ENCODE data around the gene CADM1.

The CADM1 gene

GRCh38 chr11:115194802-115195110, 309.5 kb downstream of the CADM1 start:
- H3K4me1 ChIP-seq (ENCODE audit: control insufficient read depth in 1 of 2, insufficient read depth in 2 of 2, low read length in 2 of 2): no peaks in the 10 kb centered on the region
- H3K4me3 ChIP-seq (ENCODE audit: low read depth in 1 of 2, low read length in 2 of 2): no peak overlapping the region
- H3K9me3 ChIP-seq (ENCODE audit: control insufficient read depth in 1 of 2, low read length in 2 of 2): no peaks in the 10 kb centered on the region
- H3K27me3 ChIP-seq (ENCODE audit: low read depth, low read length): no peaks in the 10 kb centered on the region
- H3K27ac ChIP-seq (ENCODE audit: low read length): no peak overlapping the region
- H3K36me3 ChIP-seq (ENCODE audit: control insufficient read depth in 1 of 2, insufficient read depth in 2 of 2, low read length in 2 of 2): no peaks in the 10 kb centered on the region

GRCh38 chr11:115193914-115194801, 310.1 kb downstream of the CADM1 start:
- H3K27me3 ChIP-seq (ENCODE audit: low read depth, low read length): no peaks in the 10 kb centered on the region
- H3K4me1 ChIP-seq (ENCODE audit: control insufficient read depth in 1 of 2, insufficient read depth in 2 of 2, low read length in 2 of 2): no peaks in the 10 kb centered on the region
- H3K4me3 ChIP-seq (ENCODE audit: low read depth in 1 of 2, low read length in 2 of 2): no peak overlapping the region
- no peak overlapping the region for H3K27ac ChIP-seq (ENCODE audit: low read length)
- H3K36me3 ChIP-seq (ENCODE audit: control insufficient read depth in 1 of 2, insufficient read depth in 2 of 2, low read length in 2 of 2): no peaks in the 10 kb centered on the region
- no peaks in the 10 kb centered on the region for H3K9me3 ChIP-seq (ENCODE audit: control insufficient read depth in 1 of 2, low read length in 2 of 2)

GRCh38 chr11:115191761-115192160, 312.5 kb downstream of the CADM1 start:
- Histone ChIP-seq H3K27me3 (ENCODE audit: low read depth, low read length) (no peaks in the 10 kb centered on the region), H3K4me1 (ENCODE audit: control insufficient read depth in 1 of 2, insufficient read depth in 2 of 2, low read length in 2 of 2) (no peaks in the 10 kb centered on the region), H3K9me3 (ENCODE audit: control insufficient read depth in 1 of 2, low read length in 2 of 2) (no peaks in the 10 kb centered on the region), H3K4me3 (ENCODE audit: low read depth in 1 of 2, low read length in 2 of 2) (no peak overlapping the region), H3K36me3 (ENCODE audit: control insufficient read depth in 1 of 2, insufficient read depth in 2 of 2, low read length in 2 of 2) (no peaks in the 10 kb centered on the region), H3K27ac (ENCODE audit: low read length) (no peak overlapping the region)

- Histone ChIP-seq H3K4me1 (ENCODE audit: control insufficient read depth in 1 of 2, insufficient read depth in 2 of 2, low read length in 2 of 2) (no peaks in the 10 kb centered on the region), H3K9me3 (ENCODE audit: control insufficient read depth in 1 of 2, low read length in 2 of 2) (no peaks in the 10 kb centered on the region), H3K36me3 (ENCODE audit: control insufficient read depth in 1 of 2, insufficient read depth in 2 of 2, low read length in 2 of 2) (no peaks in the 10 kb centered on the region), H3K4me3 (ENCODE audit: low read depth in 1 of 2, low read length in 2 of 2) (no peak overlapping the region), H3K27me3 (ENCODE audit: low read depth, low read length) (no peaks in the 10 kb centered on the region), H3K27ac (ENCODE audit: low read length) (no peak overlapping the region)
Observed at GRCh38 chr11:115190196-115190595, 314.0 kb downstream of the CADM1 start.

- Histone ChIP-seq H3K36me3 (ENCODE audit: control insufficient read depth in 1 of 2, insufficient read depth in 2 of 2, low read length in 2 of 2) (no peaks in the 10 kb centered on the region), H3K4me1 (ENCODE audit: control insufficient read depth in 1 of 2, insufficient read depth in 2 of 2, low read length in 2 of 2) (no peaks in the 10 kb centered on the region), H3K27me3 (ENCODE audit: low read depth, low read length) (no peaks in the 10 kb centered on the region), H3K4me3 (ENCODE audit: low read depth in 1 of 2, low read length in 2 of 2) (no peak overlapping the region), H3K9me3 (ENCODE audit: control insufficient read depth in 1 of 2, low read length in 2 of 2) (no peaks in the 10 kb centered on the region), H3K27ac (ENCODE audit: low read length) (no peak overlapping the region)
Observed at GRCh38 chr11:115188898-115189278, 315.3 kb downstream of the CADM1 start.

GRCh38 chr11:115188188-115188897, 315.9 kb downstream of the CADM1 start:
- H3K36me3 ChIP-seq (ENCODE audit: control insufficient read depth in 1 of 2, insufficient read depth in 2 of 2, low read length in 2 of 2): no peaks in the 10 kb centered on the region
- H3K9me3 ChIP-seq (ENCODE audit: control insufficient read depth in 1 of 2, low read length in 2 of 2): no peaks in the 10 kb centered on the region
- no peak overlapping the region for H3K27ac ChIP-seq (ENCODE audit: low read length)
- no peaks in the 10 kb centered on the region for H3K4me1 ChIP-seq (ENCODE audit: control insufficient read depth in 1 of 2, insufficient read depth in 2 of 2, low read length in 2 of 2)
- H3K27me3 ChIP-seq (ENCODE audit: low read depth, low read length): no peaks in the 10 kb centered on the region
- H3K4me3 ChIP-seq (ENCODE audit: low read depth in 1 of 2, low read length in 2 of 2): no peak overlapping the region

GRCh38 chr11:115185931-115186330, 318.3 kb downstream of the CADM1 start:
- no peaks in the 10 kb centered on the region for H3K36me3 ChIP-seq (ENCODE audit: control insufficient read depth in 1 of 2, insufficient read depth in 2 of 2, low read length in 2 of 2)
- H3K4me3 ChIP-seq (ENCODE audit: low read depth in 1 of 2, low read length in 2 of 2): no peak overlapping the region
- no peaks in the 10 kb centered on the region for H3K9me3 ChIP-seq (ENCODE audit: control insufficient read depth in 1 of 2, low read length in 2 of 2)

GRCh38 chr11:115185507-115185906, 318.7 kb downstream of the CADM1 start:
- no peak overlapping the region for H3K27ac ChIP-seq (ENCODE audit: low read length)
- H3K4me3 ChIP-seq (ENCODE audit: low read depth in 1 of 2, low read length in 2 of 2): no peak overlapping the region
- H3K36me3 ChIP-seq (ENCODE audit: control insufficient read depth in 1 of 2, insufficient read depth in 2 of 2, low read length in 2 of 2): no peaks in the 10 kb centered on the region
- H3K4me1 ChIP-seq (ENCODE audit: control insufficient read depth in 1 of 2, insufficient read depth in 2 of 2, low read length in 2 of 2): no peaks in the 10 kb centered on the region
- no peaks in the 10 kb centered on the region for H3K9me3 ChIP-seq (ENCODE audit: control insufficient read depth in 1 of 2, low read length in 2 of 2)
- H3K27me3 ChIP-seq (ENCODE audit: low read depth, low read length): no peaks in the 10 kb centered on the region

More at GRCh38 chr11:115185931-115186330, 318.3 kb downstream of the CADM1 start:
- no peak overlapping the region for H3K27ac ChIP-seq (ENCODE audit: low read length)
- no peaks in the 10 kb centered on the region for H3K4me1 ChIP-seq (ENCODE audit: control insufficient read depth in 1 of 2, insufficient read depth in 2 of 2, low read length in 2 of 2)
- H3K27me3 ChIP-seq (ENCODE audit: low read depth, low read length): no peaks in the 10 kb centered on the region

- Histone ChIP-seq H3K27me3 (ENCODE audit: low read depth, low read length) (no peaks in the 10 kb centered on the region), H3K4me1 (ENCODE audit: control insufficient read depth in 1 of 2, insufficient read depth in 2 of 2, low read length in 2 of 2) (no peaks in the 10 kb centered on the region), H3K27ac (ENCODE audit: low read length) (no peak overlapping the region), H3K36me3 (ENCODE audit: control insufficient read depth in 1 of 2, insufficient read depth in 2 of 2, low read length in 2 of 2) (no peaks in the 10 kb centered on the region), H3K9me3 (ENCODE audit: control insufficient read depth in 1 of 2, low read length in 2 of 2) (no peaks in the 10 kb centered on the region), H3K4me3 (ENCODE audit: low read depth in 1 of 2, low read length in 2 of 2) (no peak overlapping the region)
Observed at GRCh38 chr11:115184901-115185300, 319.3 kb downstream of the CADM1 start.

GRCh38 chr11:115183830-115184229, 320.4 kb downstream of the CADM1 start:
- H3K4me1 ChIP-seq (ENCODE audit: control insufficient read depth in 1 of 2, insufficient read depth in 2 of 2, low read length in 2 of 2): no peaks in the 10 kb centered on the region
- no peaks in the 10 kb centered on the region for H3K36me3 ChIP-seq (ENCODE audit: control insufficient read depth in 1 of 2, insufficient read depth in 2 of 2, low read length in 2 of 2)
- H3K4me3 ChIP-seq (ENCODE audit: low read depth in 1 of 2, low read length in 2 of 2): no peak overlapping the region
- no peak overlapping the region for H3K27ac ChIP-seq (ENCODE audit: low read length)
- H3K9me3 ChIP-seq (ENCODE audit: control insufficient read depth in 1 of 2, low read length in 2 of 2): no peaks in the 10 kb centered on the region
- H3K27me3 ChIP-seq (ENCODE audit: low read depth, low read length): no peaks in the 10 kb centered on the region

- H3K9me3 ChIP-seq (ENCODE audit: control insufficient read depth in 1 of 2, low read length in 2 of 2): no peaks in the 10 kb centered on the region
- H3K4me3 ChIP-seq (ENCODE audit: low read depth in 1 of 2, low read length in 2 of 2): no peak overlapping the region
- H3K27ac ChIP-seq (ENCODE audit: low read length): no peak overlapping the region
- H3K36me3 ChIP-seq (ENCODE audit: control insufficient read depth in 1 of 2, insufficient read depth in 2 of 2, low read length in 2 of 2): no peaks in the 10 kb centered on the region
- H3K4me1 ChIP-seq (ENCODE audit: control insufficient read depth in 1 of 2, insufficient read depth in 2 of 2, low read length in 2 of 2): no peaks in the 10 kb centered on the region
- no peaks in the 10 kb centered on the region for H3K27me3 ChIP-seq (ENCODE audit: low read depth, low read length)
Observed at GRCh38 chr11:115183136-115183535, 321.1 kb downstream of the CADM1 start.

All from muscle layer of duodenum (tissue), 2 donors.